Esophagus squamous epithelium (tissue), 5 donors: Measurements from ENCODE around the gene LRP10. TPM values are rescaled to one million over a fixed set of nuclear protein-coding genes. Genes with fewer than 3 reads are reported as not detected.

Experiments
- DNase-seq: peaks from one replicate; lab custom pipeline; 2025; lab: John Stamatoyannopoulos, UW
- H3K27ac ChIP-seq, 4 donors: fragments of 200-600 bp; sonication (generic); one replicate each; pipeline ENCODE4 v1.5.1; 2016 to 2019; ENCODE audit warnings: mild to moderate bottlenecking in 1 of 4
- H3K27me3 ChIP-seq, 4 donors: fragments of 200-600 bp; sonication (generic); 1 replicate in 3 of 4; 2 replicates in 1 of 4; pipeline versions ENCODE4 v1.5.1 to v1.6.0; 2017 to 2021; ENCODE audit warnings: antibody characterized with exemption in 1 of 4
- H3K36me3 ChIP-seq, 3 donors: fragments of 200-600 bp; sonication (generic); one replicate each; pipeline ENCODE4 v1.5.1; 2016 to 2019
- H3K4me1 ChIP-seq, 3 donors: fragments of 200-600 bp; sonication (generic); one replicate each; pipeline ENCODE4 v1.5.1; 2017 to 2019
- H3K4me3 ChIP-seq, 4 donors: fragments of 200-600 bp; sonication (generic); 1 replicate in 3 of 4; 2 replicates in 1 of 4; pipeline ENCODE4 v1.5.1; 2016 to 2019; ENCODE audit warnings: mild to moderate bottlenecking in 2 of 4, moderate library complexity in 1 of 4
- H3K9me3 ChIP-seq, 3 donors: fragments of 200-600 bp; sonication (generic); one replicate each; pipeline ENCODE4 v1.5.1; 2016 to 2019
- CTCF ChIP-seq, 6 experiments: fragments of 450-650 bp in 4 of 6; fragments of 200-600 bp in 2 of 6; sonication (generic) in 2 of 6; IDR thresholded peaks; one replicate each; pipeline ENCODE4 v1.5.1; 2016 to 2019; ENCODE audit warnings: antibody characterized with exemption in 6 of 6, mild to moderate bottlenecking in 4 of 6, moderate library complexity in 4 of 6
- POLR2A ChIP-seq, 4 donors: fragments of 450-650 bp; IDR thresholded peaks; one replicate each; pipeline ENCODE4 v1.6.1; 2017; ENCODE audit warnings: antibody characterized with exemption in 4 of 4, mild to moderate bottlenecking in 4 of 4, moderate library complexity in 3 of 4
- WGBS, 2 donors: methylation state at CpG; one replicate each; pipeline ENCODE4 v1.1.5; 2018; 5-methylcytosine and 5-hydroxymethylcytosine counted together
- intact Hi-C: fragments of 100-400 bp; cut with DNase I; formaldehyde crosslinking; loops from one replicate; pipeline ENCODE4 v1.15.0; 2022
- total RNA-seq, 4 donors: library from RNA; depleted of rRNA; stranded (reverse); fragments of >200 nt; gene quantifications; one replicate each; pipeline ENCODE4 v1.1.0, GENCODE V29; 2016
- donor health status: DM: yes; HTN: yes; CAD: no.

LRP10 gene
- total RNA-seq, 4 donors from 2014 or later: 111 to 314 (median 128) TPM

GRCh38 chr14:22841311-22841710, 30.2 kb upstream of the LRP10 start:
- TF ChIP-seq CTCF (IDR thresholded peaks at IDR 0.05) (no peak), POLR2A (IDR thresholded peaks at IDR 0.05) (no peak)
- peak overlapping the region in 3 of 4 donors; percentile 61 to 99 (median 99) for H3K27ac ChIP-seq
- peaks cover 31 to 81% (median 34%) of the 10 kb centered on the region in 3 donors for H3K4me1 ChIP-seq
- H3K9me3 ChIP-seq: no peaks in the 10 kb centered on the region
- intact Hi-C loops: loop anchor here (10.0 kb wide), 1 partner anchor 267 kb away; no protein-coding TSS in a partner anchor
- H3K4me3 ChIP-seq: no peak overlapping the region
- DNase-seq: no peak
- 84 to 93% methylated on average over 8 to 9 of the region's 9 CpGs for WGBS, 2 donors
- H3K27me3 ChIP-seq: no peaks in the 10 kb centered on the region
- H3K36me3 ChIP-seq: peaks cover 37 to 62% (median 50%) of the 10 kb centered on the region in 3 donors

- H3K27me3 ChIP-seq: no peaks in the 10 kb centered on the region
- no peak for DNase-seq
- H3K4me1 ChIP-seq: peaks cover 35 to 85% (median 38%) of the 10 kb centered on the region in 3 donors
- no peak overlapping the region for H3K4me3 ChIP-seq
- TF ChIP-seq POLR2A (IDR thresholded peaks at IDR 0.05): no peak
- no peak for TF ChIP-seq CTCF (IDR thresholded peaks at IDR 0.05)
- H3K27ac ChIP-seq: peak overlapping the region in 3 of 4 donors; percentile 46 to 99 (median 61)
- H3K36me3 ChIP-seq: peaks cover 38 to 67% (median 54%) of the 10 kb centered on the region in 3 donors
- intact Hi-C loops: loop anchor here (10.0 kb wide), 1 partner anchor 267 kb away; no protein-coding TSS in a partner anchor
- no peaks in the 10 kb centered on the region for H3K9me3 ChIP-seq
- WGBS, 2 donors: 92 to 94% methylated on average over 7 to 8 of the region's 8 CpGs
Observed at GRCh38 chr14:22841769-22842168, 29.8 kb upstream of the LRP10 start.

GRCh38 chr14:22842211-22843122, 29.1 kb upstream of the LRP10 start:
- Histone ChIP-seq H3K27ac (peak overlapping the region in 3 of 4 donors; percentile 46 to 99 (median 61)), H3K4me1 (peaks cover 42 to 92% (median 45%) of the 10 kb centered on the region in 3 donors), H3K36me3 (peaks cover 38 to 73% (median 59%) of the 10 kb centered on the region in 3 donors), H3K9me3 (no peaks in the 10 kb centered on the region), H3K27me3 (no peaks in the 10 kb centered on the region), H3K4me3 (no peak overlapping the region)
- TF ChIP-seq CTCF (IDR thresholded peaks at IDR 0.05) (no peak), POLR2A (IDR thresholded peaks at IDR 0.05) (no peak)
- intact Hi-C loops: loop anchor here (10.0 kb wide), 1 partner anchor 268 kb away; no protein-coding TSS in a partner anchor
- DNase-seq: no peak
- 85 to 87% methylated on average over 10 to 14 of the region's 28 CpGs for WGBS, 2 donors

GRCh38 chr14:22843123-22843925, 28.2 kb upstream of the LRP10 start:
- peaks cover 38 to 73% (median 59%) of the 10 kb centered on the region in 3 donors for H3K36me3 ChIP-seq
- WGBS, 2 donors: 77 to 83% methylated on average over 19 to 20 of the region's 21 CpGs
- no peak overlapping the region for H3K4me3 ChIP-seq
- TF ChIP-seq POLR2A (IDR thresholded peaks at IDR 0.05) (no peak), CTCF (IDR thresholded peaks at IDR 0.05) (no peak)
- DNase-seq: no peak
- peak overlapping the region in 3 of 4 donors; percentile 40 to 99 (median 88) for H3K27ac ChIP-seq
- intact Hi-C loops: loop anchor here (10.0 kb wide), 1 partner anchor 269 kb away; no protein-coding TSS in a partner anchor
- H3K27me3 ChIP-seq: no peaks in the 10 kb centered on the region
- H3K4me1 ChIP-seq: peaks cover 51 to 96% (median 51%) of the 10 kb centered on the region in 3 donors
- no peaks in the 10 kb centered on the region for H3K9me3 ChIP-seq
